Thyroid gland (tissue), 4 donors: Measurements from ENCODE around the gene NNT.
"Not testable (repeated sequence)": the region's sequence is repeated elsewhere in the genome, so short reads cannot be mapped to it uniquely, and the experiment has no call there.

Experiments used
- CTCF ChIP-seq, 6 experiments: fragments of 200-600 bp in 3 of 6; fragments of 450-650 bp in 3 of 6; sonication (generic) in 3 of 6; IDR thresholded peaks; one replicate each; pipeline ENCODE4 v1.5.1; 2016 to 2019; ENCODE audit warnings: antibody characterized with exemption in 6 of 6, mild to moderate bottlenecking in 2 of 6, inconsistent platforms in 1 of 6, moderate library complexity in 1 of 6
- POLR2A ChIP-seq, 2 donors: fragments of 450-650 bp; IDR thresholded peaks; one replicate each; pipeline ENCODE4 v1.6.1; 2017; ENCODE audit warnings: antibody characterized with exemption in 2 of 2, mild to moderate bottlenecking in 2 of 2, moderate library complexity in 1 of 2

GRCh38 chr5:43598927-43599326 is 4.1 kb upstream of the NNT start:
- not testable (repeated sequence) for TF ChIP-seq CTCF, POLR2A (IDR thresholded peaks at IDR 0.05)
